OCI-LY1 (cell line): ENCODE results near the gene ADAMTS9.

Source experiments
- H2AFZ ChIP-seq: fragments of 200-600 bp; sonication (generic), shearing (Covaris generic); 2 replicates; pipeline ENCODE4 v1.6.0; 2014; ENCODE audit warnings: antibody characterized with exemption, mild to moderate bottlenecking, low read length
- H3F3A ChIP-seq: fragments of 200-600 bp; sonication (generic), shearing (Covaris generic); 2 replicates; pipeline ENCODE4 v1.6.0; 2014; ENCODE audit warnings: mild to moderate bottlenecking, antibody characterized with exemption, low read length, moderate library complexity; ENCODE audit not compliant: insufficient read depth
- H3K27ac ChIP-seq: fragments of 200-600 bp; sonication (generic); 2 replicates; pipeline ENCODE4 v1.5.1; 2014; ENCODE audit warnings: low read length, mixed run types, mild to moderate bottlenecking, low read depth; ENCODE audit not compliant: poor library complexity, severe bottlenecking
- H3K27me3 ChIP-seq: fragments of 200-600 bp; sonication (generic); 2 replicates; pipeline ENCODE4 v1.6.0; 2014; ENCODE audit warnings: antibody characterized with exemption, mild to moderate bottlenecking, low read length, moderate library complexity; ENCODE audit not compliant: insufficient read depth
- H3K36me3 ChIP-seq: fragments of 200-600 bp; sonication (generic); 2 replicates; pipeline ENCODE4 v1.6.1; 2014; ENCODE audit warnings: mild to moderate bottlenecking, antibody characterized with exemption, low read length, moderate library complexity, mixed read lengths; ENCODE audit not compliant: insufficient read depth
- H3K4me1 ChIP-seq: fragments of 200-600 bp; sonication (generic); 2 replicates; pipeline ENCODE4 v1.5.1; 2014; ENCODE audit warnings: mild to moderate bottlenecking, low read length, moderate library complexity; ENCODE audit not compliant: insufficient read depth, severe bottlenecking
- H3K4me2 ChIP-seq: fragments of 200-600 bp; sonication (generic), shearing (Covaris generic); 2 replicates; pipeline ENCODE4 v1.6.1; 2014; ENCODE audit warnings: low read length
- H3K4me3 ChIP-seq: fragments of 200-600 bp; sonication (generic); 2 replicates; pipeline ENCODE4 v1.5.1; 2014; ENCODE audit warnings: low read length, low read depth, mild to moderate bottlenecking, mixed read lengths; ENCODE audit not compliant: poor library complexity, severe bottlenecking
- H3K79me2 ChIP-seq: fragments of 200-600 bp; shearing (Covaris generic); 2 replicates; pipeline ENCODE4 v1.6.1; 2016; ENCODE audit warnings: mixed run types, low read length, mixed read lengths; ENCODE audit not compliant: insufficient read depth
- H3K9ac ChIP-seq: fragments of 200-600 bp; sonication (generic), shearing (Covaris generic); 2 replicates; pipeline ENCODE4 v1.6.1; 2014; ENCODE audit warnings: mild to moderate bottlenecking, low read length, mixed read lengths
- H3K9me2 ChIP-seq: fragments of 200-600 bp; sonication (generic), shearing (Covaris generic); 2 replicates; pipeline ENCODE4 v1.6.1; 2014; ENCODE audit warnings: low read depth, mild to moderate bottlenecking, low read length, mixed read lengths
- H3K9me3 ChIP-seq: fragments of 200-600 bp; shearing (Covaris generic); 2 replicates; pipeline ENCODE4 v1.6.1; 2014; ENCODE audit warnings: low read length, mixed read lengths
- H4K20me1 ChIP-seq: fragments of 200-600 bp; sonication (generic), shearing (Covaris generic); 2 replicates; pipeline ENCODE4 v1.6.0; 2016; ENCODE audit warnings: mild to moderate bottlenecking, low read length; ENCODE audit not compliant: insufficient read depth
- EZH2 ChIP-seq: fragments of 200-600 bp; sonication (generic), shearing (Covaris generic); IDR thresholded peaks from 2 replicates; pipeline ENCODE4 v1.8.0; 2017; ENCODE audit warnings: borderline replicate concordance, mixed run types, mild to moderate bottlenecking, antibody characterized with exemption, low read length, moderate library complexity, mixed read lengths
- TF ChIP-seq, protein P1 (sequence below): fragments of 200-600 bp; sonication (generic), shearing (Covaris generic); IDR thresholded peaks from 2 replicates; pipeline ENCODE4 v1.5.1; 2017; ENCODE audit warnings: mild to moderate bottlenecking, antibody characterized with exemption, low read length, moderate library complexity, mixed read lengths

The ADAMTS9 gene

DNA sequence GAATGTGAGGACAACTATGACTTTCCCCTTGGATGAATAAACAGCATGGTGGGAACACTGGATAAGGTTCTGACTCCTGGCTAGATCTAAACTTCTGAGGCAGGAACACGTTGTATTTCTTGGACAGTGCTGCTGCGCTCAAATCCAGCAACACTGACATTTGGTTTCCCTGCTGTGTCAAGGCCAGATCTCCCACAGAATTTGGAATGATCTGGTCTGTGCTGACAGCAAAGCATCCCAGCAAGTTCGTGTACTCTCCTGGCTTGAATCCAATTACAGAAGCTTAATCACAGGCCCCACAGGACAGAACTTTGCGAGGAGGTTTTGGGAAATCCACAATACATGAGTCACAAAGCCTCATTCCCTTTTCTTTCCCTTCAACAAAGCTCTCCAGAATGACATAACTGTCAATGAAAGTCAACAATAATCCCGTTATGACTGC, 92.5 kb downstream of the ADAMTS9 start:
- Histone ChIP-seq H3K27me3 (no peaks in the 10 kb centered on the region), H3K36me3 (no peaks in the 10 kb centered on the region), H4K20me1 (no peaks in the 10 kb centered on the region), H3K4me1 (no peaks in the 10 kb centered on the region), H3K9me2 (no peaks in the 10 kb centered on the region), H3K27ac (no peak overlapping the region), H3F3A (no peaks in the 10 kb centered on the region), H3K4me2 (no peak overlapping the region), H3K4me3 (no peak overlapping the region), H3K9ac (no peak overlapping the region), H3K79me2 (no peaks in the 10 kb centered on the region), H3K9me3 (no peaks in the 10 kb centered on the region), H2AFZ (no peak overlapping the region)
- TF ChIP-seq EZH2: no peak
- TF ChIP-seq, protein P1, sequence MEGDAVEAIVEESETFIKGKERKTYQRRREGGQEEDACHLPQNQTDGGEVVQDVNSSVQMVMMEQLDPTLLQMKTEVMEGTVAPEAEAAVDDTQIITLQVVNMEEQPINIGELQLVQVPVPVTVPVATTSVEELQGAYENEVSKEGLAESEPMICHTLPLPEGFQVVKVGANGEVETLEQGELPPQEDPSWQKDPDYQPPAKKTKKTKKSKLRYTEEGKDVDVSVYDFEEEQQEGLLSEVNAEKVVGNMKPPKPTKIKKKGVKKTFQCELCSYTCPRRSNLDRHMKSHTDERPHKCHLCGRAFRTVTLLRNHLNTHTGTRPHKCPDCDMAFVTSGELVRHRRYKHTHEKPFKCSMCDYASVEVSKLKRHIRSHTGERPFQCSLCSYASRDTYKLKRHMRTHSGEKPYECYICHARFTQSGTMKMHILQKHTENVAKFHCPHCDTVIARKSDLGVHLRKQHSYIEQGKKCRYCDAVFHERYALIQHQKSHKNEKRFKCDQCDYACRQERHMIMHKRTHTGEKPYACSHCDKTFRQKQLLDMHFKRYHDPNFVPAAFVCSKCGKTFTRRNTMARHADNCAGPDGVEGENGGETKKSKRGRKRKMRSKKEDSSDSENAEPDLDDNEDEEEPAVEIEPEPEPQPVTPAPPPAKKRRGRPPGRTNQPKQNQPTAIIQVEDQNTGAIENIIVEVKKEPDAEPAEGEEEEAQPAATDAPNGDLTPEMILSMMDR: no peak

DNA sequence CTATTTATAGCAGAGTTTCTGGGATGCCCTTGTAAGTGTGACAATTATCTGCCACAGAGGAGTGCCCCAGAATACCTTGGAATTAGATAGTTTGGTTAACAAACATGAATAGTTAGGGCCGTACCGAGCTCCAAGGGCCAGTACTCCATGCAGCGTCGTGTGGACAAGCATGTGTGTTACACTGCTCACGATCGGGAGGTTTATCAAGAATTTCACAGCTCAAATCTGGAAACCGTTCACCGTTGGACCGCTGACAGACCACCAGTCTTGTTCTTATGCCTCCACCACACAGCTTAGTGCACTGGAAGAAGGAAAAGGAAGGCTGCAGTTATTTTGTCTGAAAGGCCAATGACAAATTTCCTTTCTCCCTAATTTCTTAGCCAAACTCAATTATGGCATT, 93.7 kb downstream of the ADAMTS9 start:
- H3K4me3 ChIP-seq: no peak overlapping the region
- no peaks in the 10 kb centered on the region for H4K20me1 ChIP-seq
- H3K4me1 ChIP-seq: no peaks in the 10 kb centered on the region
- H3F3A ChIP-seq: no peaks in the 10 kb centered on the region
- H3K27me3 ChIP-seq: no peaks in the 10 kb centered on the region
- no peaks in the 10 kb centered on the region for H3K9me2 ChIP-seq
- H3K36me3 ChIP-seq: no peaks in the 10 kb centered on the region
- no peak overlapping the region for H3K27ac ChIP-seq
- no peaks in the 10 kb centered on the region for H3K79me2 ChIP-seq
- no peak overlapping the region for H3K4me2 ChIP-seq
- H3K9me3 ChIP-seq: no peaks in the 10 kb centered on the region
- H2AFZ ChIP-seq: no peak overlapping the region
- TF ChIP-seq EZH2: no peak
- TF ChIP-seq, protein P1: no peak
- H3K9ac ChIP-seq: no peak overlapping the region

DNA sequence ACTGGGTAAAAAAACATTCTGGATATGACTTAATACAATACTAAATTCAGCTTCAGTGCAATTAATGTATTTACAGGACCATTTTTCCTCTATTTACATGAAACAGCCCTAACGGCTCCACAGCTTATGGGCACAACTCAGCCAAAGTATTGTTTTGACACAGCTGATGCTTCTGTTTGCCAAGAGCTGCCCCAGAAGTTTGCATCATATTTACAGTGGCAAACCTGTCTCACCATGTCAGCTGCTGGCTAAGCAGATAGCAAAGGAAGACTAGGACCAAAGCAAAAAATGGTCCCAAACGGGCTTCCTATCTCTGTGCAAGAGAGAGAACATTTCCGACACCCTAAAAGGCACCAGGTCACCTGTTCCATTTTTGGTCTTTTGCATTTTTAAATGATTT, 94.5 kb downstream of the ADAMTS9 start:
- Histone ChIP-seq H4K20me1 (no peaks in the 10 kb centered on the region), H3F3A (no peaks in the 10 kb centered on the region), H3K4me2 (no peak overlapping the region), H3K9me3 (no peaks in the 10 kb centered on the region), H3K9me2 (no peaks in the 10 kb centered on the region), H3K4me1 (no peaks in the 10 kb centered on the region), H3K9ac (no peak overlapping the region), H3K27ac (no peak overlapping the region), H3K79me2 (no peaks in the 10 kb centered on the region), H3K27me3 (no peaks in the 10 kb centered on the region), H2AFZ (no peak overlapping the region), H3K36me3 (no peaks in the 10 kb centered on the region), H3K4me3 (no peak overlapping the region)
- TF ChIP-seq EZH2: no peak

DNA sequence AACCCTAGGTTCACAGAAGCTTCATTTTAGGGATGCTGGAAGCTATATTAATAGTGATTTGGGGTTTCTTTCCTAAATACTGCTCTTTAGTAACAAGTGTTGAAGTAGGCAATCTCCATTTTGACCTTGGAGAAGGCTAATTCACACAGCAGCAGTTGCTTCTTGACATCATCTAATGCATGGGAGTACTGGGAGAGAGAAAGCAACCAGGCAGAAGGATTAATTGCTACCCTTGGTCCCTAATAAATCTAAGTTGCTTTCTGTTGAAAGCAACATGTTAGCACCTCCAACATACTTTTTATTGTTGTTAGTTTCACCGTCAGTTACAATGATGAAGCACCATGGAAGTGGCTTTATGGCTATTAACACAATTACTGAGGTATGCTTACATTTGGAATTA, 96.2 kb downstream of the ADAMTS9 start:
- H3K27ac ChIP-seq: no peak overlapping the region
- H3K27me3 ChIP-seq: no peaks in the 10 kb centered on the region
- TF ChIP-seq, protein P1: no peak
- TF ChIP-seq EZH2: no peak
- H3K4me2 ChIP-seq: no peak overlapping the region
- H3K79me2 ChIP-seq: no peaks in the 10 kb centered on the region
- H3K4me1 ChIP-seq: no peaks in the 10 kb centered on the region
- no peaks in the 10 kb centered on the region for H3F3A ChIP-seq
- no peaks in the 10 kb centered on the region for H3K9me3 ChIP-seq
- H3K36me3 ChIP-seq: no peaks in the 10 kb centered on the region
- H3K9ac ChIP-seq: no peak overlapping the region
- H3K9me2 ChIP-seq: no peaks in the 10 kb centered on the region
- no peak overlapping the region for H2AFZ ChIP-seq
- no peak overlapping the region for H3K4me3 ChIP-seq
- H4K20me1 ChIP-seq: no peaks in the 10 kb centered on the region
